DND-41 (cell line): ENCODE measurements around the gene FOXO3.

Experiments used
- ATAC-seq: fragments of 200-7000 bp; cut with Tn5 transposase; 3 replicates; pipeline ENCODE4 v1.9.1; 2021; ENCODE audit warnings: low read depth; ENCODE audit not compliant: insufficient read depth
- DNase-seq: peaks from one replicate; pipeline ENCODE4 v3.0.0-alpha.2; 2020
- H2AFZ ChIP-seq: 2 replicates; pipeline ENCODE4 v1.6.0; 2012; ENCODE audit warnings: low read depth, low read length
- H3K27ac ChIP-seq: 2 replicates; pipeline ENCODE4 v1.5.1; 2012; ENCODE audit warnings: low read length, inconsistent platforms
- H3K27me3 ChIP-seq: fragments of 200-600 bp; sonication (generic); 2 replicates; pipeline ENCODE4 v1.6.0; 2012; ENCODE audit warnings: low read length, mild to moderate bottlenecking, inconsistent platforms; ENCODE audit not compliant: insufficient read depth, poor library complexity
- H3K36me3 ChIP-seq: 2 replicates; pipeline ENCODE4 v1.5.1; 2012; ENCODE audit warnings: low read length, inconsistent platforms; ENCODE audit not compliant: insufficient read depth
- H3K4me1 ChIP-seq: 2 replicates; pipeline ENCODE4 v1.5.1; 2012; ENCODE audit warnings: mild to moderate bottlenecking, low read length; ENCODE audit not compliant: insufficient read depth
- H3K4me2 ChIP-seq: 2 replicates; pipeline ENCODE4 v1.6.0; 2012; ENCODE audit warnings: mild to moderate bottlenecking, moderate library complexity, low read length, inconsistent platforms; ENCODE audit not compliant: insufficient read depth
- H3K4me3 ChIP-seq, 2 experiments: fragments of 200-600 bp in 1 of 2; shearing (Covaris generic) in 1 of 2; 2 replicates each; pipeline ENCODE4 v1.5.1; 2012 to 2016; ENCODE audit warnings: inconsistent platforms in 2 of 2, low read length in 2 of 2, mild to moderate bottlenecking in 2 of 2, low read depth in 1 of 2, moderate library complexity in 1 of 2
- H3K79me2 ChIP-seq: 2 replicates; pipeline ENCODE4 v1.6.0; 2012; ENCODE audit warnings: low read length, inconsistent platforms; ENCODE audit not compliant: insufficient read depth
- H3K9ac ChIP-seq: 2 replicates; pipeline ENCODE4 v1.6.0; 2012; ENCODE audit warnings: low read depth, mild to moderate bottlenecking, inconsistent platforms, low read length, moderate library complexity
- H3K9me3 ChIP-seq: 2 replicates; pipeline ENCODE4 v1.5.1; 2012; ENCODE audit warnings: low read length, moderate library complexity, mild to moderate bottlenecking, inconsistent platforms; ENCODE audit not compliant: insufficient read depth, severe bottlenecking
- H4K20me1 ChIP-seq: 2 replicates; pipeline ENCODE4 v1.6.0; 2012; ENCODE audit warnings: low read length; ENCODE audit not compliant: insufficient read depth
- EZH2 ChIP-seq: IDR thresholded peaks from 3 replicates; pipeline ENCODE4 v1.6.1; 2012; ENCODE audit warnings: borderline replicate concordance, low read depth, mild to moderate bottlenecking, moderate library complexity, low read length, inconsistent platforms; ENCODE audit not compliant: severe bottlenecking
- TF ChIP-seq, protein P1 (sequence below): IDR thresholded peaks from 2 replicates; pipeline ENCODE4 v1.5.1; 2012; ENCODE audit warnings: borderline replicate concordance, low read length, moderate library complexity, mild to moderate bottlenecking; ENCODE audit not compliant: poor library complexity, severe bottlenecking; ENCODE audit errors: extremely low read depth

FOXO3 gene

DNA sequence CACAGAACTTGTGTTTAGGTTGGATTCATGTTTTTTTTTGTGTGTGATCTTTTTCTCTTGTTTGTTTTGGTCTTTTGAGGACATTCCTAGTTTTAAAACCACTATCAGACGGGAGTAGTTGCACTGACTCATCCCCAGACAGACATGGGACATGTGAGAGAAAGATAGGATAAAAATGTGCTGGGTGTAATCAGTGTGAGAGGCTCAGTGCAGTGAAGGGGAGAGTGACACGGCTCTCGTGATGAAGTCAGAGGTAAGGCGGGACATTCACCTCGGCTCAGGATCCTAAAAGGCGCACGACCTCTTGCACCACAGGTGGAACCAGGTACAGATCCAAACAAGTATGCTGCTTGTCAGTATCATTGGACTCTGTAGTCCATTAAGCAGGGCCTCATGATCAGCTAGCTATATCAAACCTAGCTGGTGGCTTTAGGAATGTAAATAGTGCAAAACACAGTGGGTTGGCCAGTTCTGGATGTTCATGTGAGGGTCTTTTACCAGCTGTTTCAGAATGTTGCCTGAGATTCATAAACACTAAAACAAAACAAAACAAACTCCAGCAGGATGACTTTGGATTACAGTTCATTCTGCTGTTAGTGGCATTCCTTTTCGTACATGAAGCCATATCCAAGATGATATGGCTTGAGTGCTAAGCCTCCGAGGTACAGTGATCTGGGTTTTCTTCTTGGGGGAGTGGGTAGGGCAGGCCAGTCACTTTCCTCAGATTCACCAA is 18.0 kb downstream of the FOXO3 start:
- DNase-seq = no peak

DNA sequence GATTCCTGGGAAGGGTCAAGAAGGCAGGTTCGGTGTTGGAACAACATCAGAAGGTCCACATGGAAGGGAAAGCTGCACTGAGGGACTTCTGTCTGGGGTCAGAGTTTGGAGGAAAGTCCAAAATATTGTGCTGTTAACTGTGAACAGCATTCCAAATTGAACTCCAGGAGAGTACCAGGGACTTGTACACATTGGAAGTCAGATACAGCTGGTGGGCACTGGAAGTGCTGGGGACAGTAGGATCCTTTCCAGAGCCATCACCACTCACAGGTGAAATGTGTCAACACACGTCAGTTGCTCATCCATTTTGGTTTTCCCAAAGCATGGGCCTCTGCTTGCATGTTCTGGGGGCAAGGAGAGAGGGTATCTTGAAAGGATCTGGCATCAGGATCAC is 18.6 kb downstream of the FOXO3 start:
- H3K27me3 ChIP-seq = no peaks in the 10 kb centered on the region
- H3K79me2 ChIP-seq = peaks cover 64% of the 10 kb centered on the region
- no peak overlapping the region for H3K4me3 ChIP-seq
- no peak overlapping the region for H3K9ac ChIP-seq
- H4K20me1 ChIP-seq = peaks cover 18% of the 10 kb centered on the region; the same call in 1 of the 2 replicates
- ATAC-seq = no peak
- H2AFZ ChIP-seq = no peak overlapping the region
- TF ChIP-seq, protein P1, sequence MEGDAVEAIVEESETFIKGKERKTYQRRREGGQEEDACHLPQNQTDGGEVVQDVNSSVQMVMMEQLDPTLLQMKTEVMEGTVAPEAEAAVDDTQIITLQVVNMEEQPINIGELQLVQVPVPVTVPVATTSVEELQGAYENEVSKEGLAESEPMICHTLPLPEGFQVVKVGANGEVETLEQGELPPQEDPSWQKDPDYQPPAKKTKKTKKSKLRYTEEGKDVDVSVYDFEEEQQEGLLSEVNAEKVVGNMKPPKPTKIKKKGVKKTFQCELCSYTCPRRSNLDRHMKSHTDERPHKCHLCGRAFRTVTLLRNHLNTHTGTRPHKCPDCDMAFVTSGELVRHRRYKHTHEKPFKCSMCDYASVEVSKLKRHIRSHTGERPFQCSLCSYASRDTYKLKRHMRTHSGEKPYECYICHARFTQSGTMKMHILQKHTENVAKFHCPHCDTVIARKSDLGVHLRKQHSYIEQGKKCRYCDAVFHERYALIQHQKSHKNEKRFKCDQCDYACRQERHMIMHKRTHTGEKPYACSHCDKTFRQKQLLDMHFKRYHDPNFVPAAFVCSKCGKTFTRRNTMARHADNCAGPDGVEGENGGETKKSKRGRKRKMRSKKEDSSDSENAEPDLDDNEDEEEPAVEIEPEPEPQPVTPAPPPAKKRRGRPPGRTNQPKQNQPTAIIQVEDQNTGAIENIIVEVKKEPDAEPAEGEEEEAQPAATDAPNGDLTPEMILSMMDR = no peak
- no peak for TF ChIP-seq EZH2
- peaks cover 51% of the 10 kb centered on the region for H3K4me1 ChIP-seq
- H3K36me3 ChIP-seq = peaks cover 22% of the 10 kb centered on the region
- no peak for DNase-seq
- H3K9me3 ChIP-seq = no peaks in the 10 kb centered on the region
- H3K4me2 ChIP-seq = no peak overlapping the region
- H3K27ac ChIP-seq = peak overlapping the region; percentile 12; the same call in 1 of the 2 replicates

More for the DNA sequence above, 18.0 kb downstream of the FOXO3 start:
- H4K20me1 ChIP-seq = peaks cover 13% of the 10 kb centered on the region; the same call in 1 of the 2 replicates
- H3K79me2 ChIP-seq = peaks cover 60% of the 10 kb centered on the region
- peak overlapping the region; percentile 16; the same call in 1 of the 2 replicates for H3K27ac ChIP-seq
- no peak for ATAC-seq
- H2AFZ ChIP-seq = no peak overlapping the region
- H3K9ac ChIP-seq = no peak overlapping the region
- H3K27me3 ChIP-seq = no peaks in the 10 kb centered on the region
- peaks cover 51% of the 10 kb centered on the region for H3K4me1 ChIP-seq
- H3K4me3 ChIP-seq = no peak overlapping the region
- no peaks in the 10 kb centered on the region for H3K9me3 ChIP-seq
- no peak for TF ChIP-seq EZH2
- TF ChIP-seq, protein P1 = no peak
- H3K36me3 ChIP-seq = peaks cover 16% of the 10 kb centered on the region
- no peak overlapping the region for H3K4me2 ChIP-seq

DNA sequence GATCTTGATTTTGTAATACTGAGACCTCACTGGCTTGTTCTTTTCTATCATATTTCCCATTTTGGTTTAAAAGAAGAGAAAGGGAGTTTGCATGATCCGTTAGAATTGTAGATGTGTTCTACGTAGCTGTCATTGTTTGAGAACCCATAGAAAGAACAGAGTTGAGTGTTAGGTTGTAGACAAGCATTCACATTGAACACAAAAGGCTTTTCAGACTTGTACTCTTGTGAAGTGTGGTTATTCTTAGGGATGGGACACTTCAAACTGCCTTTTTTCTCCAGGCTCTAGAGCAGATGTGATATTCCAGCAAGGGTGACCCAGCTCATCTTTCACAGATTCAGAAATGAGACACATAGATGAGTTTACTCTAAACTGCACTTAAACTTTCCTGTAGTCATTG is 19.9 kb downstream of the FOXO3 start:
- Histone ChIP-seq H3K4me1 (peaks cover 51% of the 10 kb centered on the region), H3K27ac (peak overlapping the region; percentile 73), H3K9me3 (no peaks in the 10 kb centered on the region), H4K20me1 (peaks cover 25% of the 10 kb centered on the region; the same call in 1 of the 2 replicates), H3K27me3 (no peaks in the 10 kb centered on the region), H3K36me3 (peaks cover 23% of the 10 kb centered on the region), H3K4me2 (peak overlapping the region; percentile 72), H3K4me3 (peak overlapping the region; percentile 5 to 52; a peak in 3 of 4 replicates), H3K79me2 (peaks cover 73% of the 10 kb centered on the region), H3K9ac (peak overlapping the region; percentile 38), H2AFZ (no peak overlapping the region)
- DNase-seq (no peak), ATAC-seq (0 out of 3 replicates have a peak, but pooled peaks have one; percentile 3)
- no peak for TF ChIP-seq EZH2
- TF ChIP-seq, protein P1 = no peak
